ENCODE results near the gene CILP.
A peak's percentile ranks its signal among the peaks of the same experiment; 100 is the strongest.
"Not testable (repeated sequence)": the region's sequence is repeated elsewhere in the genome, so short reads cannot be mapped to it uniquely, and the experiment has no call there.

The CILP gene

GRCh38 chr15:65194826-65195547 is 16.3 kb downstream of the CILP start:
- no peak for DNase-seq (ENCODE audit: low read depth in 2 of 2)

- DNase-seq (ENCODE audit: low read depth in 2 of 2), result no peak
Observed at GRCh38 chr15:65192016-65192415, 19.3 kb downstream of the CILP start.

GRCh38 chr15:65189102-65189740 is 22.1 kb downstream of the CILP start:
- no peak for DNase-seq (ENCODE audit: low read depth in 2 of 2)

GRCh38 chr15:65188472-65188871 is 22.8 kb downstream of the CILP start:
- not testable (repeated sequence) for DNase-seq (ENCODE audit: low read depth in 2 of 2)

GRCh38 chr15:65184868-65185717 is 26.2 kb downstream of the CILP start, which contains the start of gene CLPX:
CLPX (minus strand) TSS chr15:65185342; CDS start chr15:65185153, 189 bp downstream.
- peak; percentile 78 to 82 for DNase-seq (ENCODE audit: low read depth in 2 of 2)

GRCh38 chr15:65184305-65184867 is 26.9 kb downstream of the CILP start:
- DNase-seq (ENCODE audit: low read depth in 2 of 2), result peak; percentile 15 to 21

- DNase-seq (ENCODE audit: low read depth in 2 of 2), result no peak
Observed at GRCh38 chr15:65183865-65184159, 27.5 kb downstream of the CILP start.

GRCh38 chr15:65182538-65182937 is 28.7 kb downstream of the CILP start:
- no peak for DNase-seq (ENCODE audit: low read depth in 2 of 2)

- not testable (repeated sequence) for DNase-seq (ENCODE audit: low read depth in 2 of 2)
Observed at GRCh38 chr15:65181582-65182353, 29.5 kb downstream of the CILP start.

GRCh38 chr15:65180167-65180566 is 31.1 kb downstream of the CILP start:
- no peak for DNase-seq (ENCODE audit: low read depth in 2 of 2)

GRCh38 chr15:65177901-65178300 is 33.4 kb downstream of the CILP start:
- no peak for DNase-seq (ENCODE audit: low read depth in 2 of 2)

- DNase-seq (ENCODE audit: low read depth in 2 of 2), result no peak
Observed at GRCh38 chr15:65176056-65176455, 35.2 kb downstream of the CILP start.

GRCh38 chr15:65175511-65175910 is 35.8 kb downstream of the CILP start:
- no peak for DNase-seq (ENCODE audit: low read depth in 2 of 2)

GRCh38 chr15:65174509-65174908 is 36.8 kb downstream of the CILP start:
- no peak for DNase-seq (ENCODE audit: low read depth in 2 of 2)

- no peak for DNase-seq (ENCODE audit: low read depth in 2 of 2)
Observed at GRCh38 chr15:65172531-65172930, 38.7 kb downstream of the CILP start.

- DNase-seq (ENCODE audit: low read depth in 2 of 2), result no peak
Observed at GRCh38 chr15:65171428-65171827, 39.8 kb downstream of the CILP start.

GRCh38 chr15:65165875-65166274 is 45.4 kb downstream of the CILP start:
- DNase-seq (ENCODE audit: low read depth in 2 of 2), result no peak

GRCh38 chr15:65164139-65164538 is 47.1 kb downstream of the CILP start:
- DNase-seq (ENCODE audit: low read depth in 2 of 2), result no peak

- no peak for DNase-seq (ENCODE audit: low read depth in 2 of 2)
Observed at GRCh38 chr15:65163041-65163440, 48.2 kb downstream of the CILP start.

GRCh38 chr15:65156692-65157091 is 54.6 kb downstream of the CILP start:
- no peak for DNase-seq (ENCODE audit: low read depth in 2 of 2)

GRCh38 chr15:65154720-65155119 is 56.6 kb downstream of the CILP start:
- no peak for DNase-seq (ENCODE audit: low read depth in 2 of 2)

GRCh38 chr15:65147902-65148301 is 63.4 kb downstream of the CILP start:
- no peak for DNase-seq (ENCODE audit: low read depth in 2 of 2)

Measured in stimulated activated CD8-positive, alpha-beta memory T cell treated with anti-CD3 and anti-CD28 coated beads, Interleukin-2, amount 100 ng/mL, for 48 hours (primary cell).